HG03378 (cell line): ENCODE results near the gene KATNBL1.

Experiments used
- ATAC-seq: cut with Tn5 transposase; IDR thresholded peaks from one replicate; pipeline ENCODE4 v1.9.1; 2021; ENCODE audit warnings: mild to moderate bottlenecking, moderate library complexity; ENCODE audit not compliant: unreplicated experiment

KATNBL1 gene

GRCh38 chr15:34209421-34210282, at the start of gene KATNBL1:
Gene KATNBL1 (minus strand): TSS chr15:34210096. CDS start chr15:34163676, 46,420 bp downstream.
- peak; percentile 91 for ATAC-seq

GRCh38 chr15:34259566-34259965, 49.7 kb upstream of the KATNBL1 start:
- ATAC-seq = no peak

GRCh38 chr15:34258151-34258550, 48.3 kb upstream of the KATNBL1 start:
- no peak for ATAC-seq

GRCh38 chr15:34252545-34252944, 42.6 kb upstream of the KATNBL1 start:
- ATAC-seq = no peak

- no peak for ATAC-seq
These were observed 38.3 kb upstream of the KATNBL1 start for GRCh38 chr15:34248190-34248589.

GRCh38 chr15:34246276-34246976, 36.5 kb upstream of the KATNBL1 start:
- no peak for ATAC-seq

- no peak for ATAC-seq
These were observed 33.3 kb upstream of the KATNBL1 start for GRCh38 chr15:34243226-34243625.

- no peak for ATAC-seq
These were observed 32.4 kb upstream of the KATNBL1 start for GRCh38 chr15:34242331-34242710.

GRCh38 chr15:34241376-34242330, 31.8 kb upstream of the KATNBL1 start:
- ATAC-seq = peak; percentile 71

- ATAC-seq = no peak
These were observed 30.6 kb upstream of the KATNBL1 start for GRCh38 chr15:34240537-34240936.

GRCh38 chr15:34239151-34239808, 29.4 kb upstream of the KATNBL1 start:
- ATAC-seq = no peak

GRCh38 chr15:34233614-34234013, 23.7 kb upstream of the KATNBL1 start:
- ATAC-seq = no peak

GRCh38 chr15:34223904-34224596, 14.2 kb upstream of the KATNBL1 start:
- no peak for ATAC-seq

GRCh38 chr15:34217587-34218225, 7.8 kb upstream of the KATNBL1 start:
- no peak for ATAC-seq

GRCh38 chr15:34216527-34217270, 6.8 kb upstream of the KATNBL1 start:
- no peak for ATAC-seq

- ATAC-seq = no peak
These were observed 4.2 kb upstream of the KATNBL1 start for GRCh38 chr15:34214135-34214534.

- ATAC-seq = no peak
These were observed 3.8 kb upstream of the KATNBL1 start for GRCh38 chr15:34213690-34214089.

- ATAC-seq = no peak
These were observed 3.9 kb downstream of the KATNBL1 start for GRCh38 chr15:34206011-34206410.

GRCh38 chr15:34203936-34204335, 6.0 kb downstream of the KATNBL1 start:
- ATAC-seq = no peak
